Uterus (tissue), 4 donors: ENCODE data around the gene PNLDC1. TPM values are rescaled to one million over a fixed set of nuclear protein-coding genes. Genes with fewer than 3 reads are reported as not detected.

ENCODE experiments used
- DNase-seq, 2 donors: peaks; one replicate each; pipeline ENCODE4 v3.0.0-alpha.2; 2019 to 2020
- H3K27ac ChIP-seq, 2 donors: fragments of 200-600 bp; sonication (generic); 1 replicate in 1 of 2; 2 replicates in 1 of 2; pipeline ENCODE4 v1.5.1; 2016 to 2018
- H3K27me3 ChIP-seq, 2 donors: fragments of 200-600 bp; sonication (generic); one replicate each; pipeline ENCODE4 v1.5.1; 2018 to 2019; ENCODE audit warnings: control low read depth in 1 of 2
- H3K36me3 ChIP-seq, 2 donors: fragments of 200-600 bp; sonication (generic); one replicate each; pipeline ENCODE4 v1.5.1; 2019; ENCODE audit warnings: control low read depth in 1 of 2
- H3K4me1 ChIP-seq, 2 donors: fragments of 200-600 bp; sonication (generic); one replicate each; pipeline ENCODE4 v1.5.1; 2018 to 2019; ENCODE audit warnings: control low read depth in 1 of 2
- H3K4me3 ChIP-seq, 2 donors: fragments of 200-600 bp; sonication (generic); 1 replicate in 1 of 2; 2 replicates in 1 of 2; pipeline ENCODE4 v1.5.1; 2018 to 2019; ENCODE audit warnings: mild to moderate bottlenecking in 1 of 2
- H3K9me3 ChIP-seq, 2 donors: fragments of 200-600 bp; sonication (generic); one replicate each; pipeline ENCODE4 v1.5.1; 2019; ENCODE audit warnings: control low read depth in 1 of 2
- CTCF ChIP-seq, 4 experiments: fragments of 200-600 bp in 2 of 4; fragments of 450-650 bp in 2 of 4; sonication (generic) in 2 of 4; IDR thresholded peaks; one replicate each; pipeline ENCODE4 v1.5.1; 2016 to 2019; ENCODE audit warnings: antibody characterized with exemption in 4 of 4, mild to moderate bottlenecking in 2 of 4, moderate library complexity in 1 of 4
- POLR2A ChIP-seq, 2 donors: fragments of 450-650 bp; IDR thresholded peaks; one replicate each; pipeline ENCODE4 v1.6.1; 2016; ENCODE audit warnings: antibody characterized with exemption in 2 of 2, mild to moderate bottlenecking in 1 of 2, moderate library complexity in 1 of 2
- intact Hi-C: fragments of 100-400 bp; cut with DNase I; formaldehyde crosslinking; loops from one replicate; pipeline ENCODE4 v1.15.1; 2023; ENCODE audit warnings: low total_unique reads
- total RNA-seq, 4 donors: library from RNA; depleted of rRNA in 3 of 4; stranded (reverse); fragments of >200 nt in 3 of 4; gene quantifications; one replicate each; pipeline versions ENCODE4 v1.1.0 to v1.2.4, GENCODE V29; 2014 to 2023
- donor health status: DM: yes; HTN: yes; CAD: no.

PNLDC1 gene
- total RNA-seq, 4 donors from 2014 or later, result 0.69 TPM; not detected in 3

GRCh38 chr6:159754959-159755914, 44.8 kb upstream of the PNLDC1 start:
- H3K4me3 ChIP-seq, result no peak overlapping the region
- no peaks in the 10 kb centered on the region for H3K36me3 ChIP-seq

GRCh38 chr6:159756508-159756907, 43.6 kb upstream of the PNLDC1 start:
- intact Hi-C loops, result no loop called here
- Histone ChIP-seq H3K4me1 (no peaks in the 10 kb centered on the region), H3K9me3 (no peaks in the 10 kb centered on the region), H3K27ac (no peak overlapping the region), H3K4me3 (no peak overlapping the region), H3K36me3 (no peaks in the 10 kb centered on the region), H3K27me3 (no peaks in the 10 kb centered on the region)
- no peak for TF ChIP-seq POLR2A (IDR thresholded peaks at IDR 0.05)
- no peak for DNase-seq

More at GRCh38 chr6:159754959-159755914, 44.8 kb upstream of the PNLDC1 start:
- no peak for DNase-seq
- Histone ChIP-seq H3K27ac (no peak overlapping the region), H3K27me3 (no peaks in the 10 kb centered on the region), H3K9me3 (no peaks in the 10 kb centered on the region), H3K4me1 (no peaks in the 10 kb centered on the region)
- intact Hi-C loops, result no loop called here
- no peak for TF ChIP-seq CTCF (IDR thresholded peaks at IDR 0.05)

- no peak overlapping the region for H3K4me3 ChIP-seq
- H3K27me3 ChIP-seq, result no peaks in the 10 kb centered on the region
- H3K27ac ChIP-seq, result no peak overlapping the region
- H3K9me3 ChIP-seq, result no peaks in the 10 kb centered on the region
- no peaks in the 10 kb centered on the region for H3K36me3 ChIP-seq
- DNase-seq, result no peak
- no peak for TF ChIP-seq POLR2A (IDR thresholded peaks at IDR 0.05)
- TF ChIP-seq CTCF (IDR thresholded peaks at IDR 0.05), result no peak
- no peaks in the 10 kb centered on the region for H3K4me1 ChIP-seq
- intact Hi-C loops, result no loop called here
Measured at GRCh38 chr6:159758031-159759001, 41.8 kb upstream of the PNLDC1 start.

- H3K27ac ChIP-seq, result no peak overlapping the region
- no peak overlapping the region for H3K4me3 ChIP-seq
- no peaks in the 10 kb centered on the region for H3K36me3 ChIP-seq
- DNase-seq, result no peak
- TF ChIP-seq POLR2A (IDR thresholded peaks at IDR 0.05) (no peak), CTCF (IDR thresholded peaks at IDR 0.05) (no peak)
- no peaks in the 10 kb centered on the region for H3K9me3 ChIP-seq
- H3K4me1 ChIP-seq, result no peaks in the 10 kb centered on the region
- H3K27me3 ChIP-seq, result no peaks in the 10 kb centered on the region
- intact Hi-C loops, result loop anchor here (5.0 kb wide), 1 partner anchor 32 kb away; the partner anchor contains the start of gene WTAP
Measured at GRCh38 chr6:159759645-159760044, 40.4 kb upstream of the PNLDC1 start.

GRCh38 chr6:159760602-159761057, 39.4 kb upstream of the PNLDC1 start:
- H3K27me3 ChIP-seq, result no peaks in the 10 kb centered on the region
- no peaks in the 10 kb centered on the region for H3K4me1 ChIP-seq
- intact Hi-C loops, result loop anchor here (5.0 kb wide), 1 partner anchor 33 kb away; the partner anchor contains the start of gene WTAP
- H3K27ac ChIP-seq, result peak overlapping the region; percentile 99 to 100
- H3K4me3 ChIP-seq, result no peak overlapping the region
- no peak for TF ChIP-seq POLR2A (IDR thresholded peaks at IDR 0.05)
- no peak for TF ChIP-seq CTCF (IDR thresholded peaks at IDR 0.05)
- H3K36me3 ChIP-seq, result no peaks in the 10 kb centered on the region
- H3K9me3 ChIP-seq, result no peaks in the 10 kb centered on the region
- DNase-seq, result no peak
